22Rv1 (cell line): ENCODE results near the gene LILRB3.

Experiments
- CTCF ChIP-seq: fragments of 450-650 bp; IDR thresholded peaks from 2 replicates; pipeline ENCODE4 v1.5.1; 2017; ENCODE audit warnings: mild to moderate bottlenecking
- ZFX ChIP-seq: fragments of 450-650 bp; IDR thresholded peaks from 2 replicates; pipeline ENCODE4 v1.6.1; 2017; ENCODE audit warnings: antibody characterized with exemption, borderline replicate concordance

GRCh38 chr19:54191011-54191810, 31.6 kb downstream of the LILRB3 start, which contains the start of gene TSEN34:
- TF ChIP-seq CTCF (no peak), ZFX (no peak)
